HG02981 (cell line): ENCODE measurements around the gene ITPR1.
"Not testable (repeated sequence)": the region's sequence is repeated elsewhere in the genome, so short reads cannot be mapped to it uniquely, and the experiment has no call there.

Experiments
- ATAC-seq: cut with Tn5 transposase; IDR thresholded peaks from one replicate; pipeline ENCODE4 v1.9.1; 2021; ENCODE audit warnings: mild to moderate bottlenecking, moderate library complexity; ENCODE audit not compliant: unreplicated experiment

The ITPR1 gene

DNA sequence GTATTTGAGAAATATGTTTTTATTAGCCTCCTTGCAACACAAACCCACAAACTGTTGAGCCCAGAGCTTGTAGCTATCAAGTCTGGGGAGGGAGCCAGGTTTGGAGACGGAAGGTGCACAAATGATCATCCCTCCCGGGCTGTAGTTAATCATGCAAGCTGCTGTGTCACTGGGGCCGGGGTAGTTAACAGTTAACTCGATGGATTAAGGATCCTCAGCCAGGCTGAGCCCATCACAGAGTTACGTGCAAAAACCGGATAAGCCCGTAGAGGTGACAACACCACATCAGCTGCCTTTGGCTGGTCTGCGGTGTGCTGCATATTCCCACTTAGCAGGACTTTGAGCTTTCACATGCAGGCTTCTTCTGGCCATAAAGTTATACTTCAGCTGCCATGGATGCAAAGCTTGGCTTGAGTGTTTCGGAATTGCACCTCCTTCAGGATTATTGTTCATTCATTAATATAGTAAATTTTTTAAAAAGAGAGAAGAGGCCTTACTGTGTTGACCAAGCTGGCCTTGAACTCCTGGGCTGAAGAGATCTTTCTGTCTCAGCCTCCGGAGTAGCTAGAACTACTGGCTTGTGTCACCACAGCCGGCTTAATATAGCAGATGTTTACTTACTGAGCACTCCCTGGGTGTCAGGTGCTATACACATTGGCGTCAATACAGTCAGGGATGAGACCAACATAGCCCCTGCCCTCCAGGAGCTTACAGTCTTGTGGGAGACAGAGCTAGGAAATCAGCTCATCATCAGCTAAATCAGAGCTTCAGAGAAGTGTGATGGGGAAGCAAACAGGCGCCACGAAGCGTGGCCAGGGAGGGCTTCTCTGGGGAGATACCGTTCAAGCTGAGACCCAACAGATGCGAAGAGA, 259.3 kb downstream of the ITPR1 start:
- ATAC-seq = peak; percentile 33

DNA sequence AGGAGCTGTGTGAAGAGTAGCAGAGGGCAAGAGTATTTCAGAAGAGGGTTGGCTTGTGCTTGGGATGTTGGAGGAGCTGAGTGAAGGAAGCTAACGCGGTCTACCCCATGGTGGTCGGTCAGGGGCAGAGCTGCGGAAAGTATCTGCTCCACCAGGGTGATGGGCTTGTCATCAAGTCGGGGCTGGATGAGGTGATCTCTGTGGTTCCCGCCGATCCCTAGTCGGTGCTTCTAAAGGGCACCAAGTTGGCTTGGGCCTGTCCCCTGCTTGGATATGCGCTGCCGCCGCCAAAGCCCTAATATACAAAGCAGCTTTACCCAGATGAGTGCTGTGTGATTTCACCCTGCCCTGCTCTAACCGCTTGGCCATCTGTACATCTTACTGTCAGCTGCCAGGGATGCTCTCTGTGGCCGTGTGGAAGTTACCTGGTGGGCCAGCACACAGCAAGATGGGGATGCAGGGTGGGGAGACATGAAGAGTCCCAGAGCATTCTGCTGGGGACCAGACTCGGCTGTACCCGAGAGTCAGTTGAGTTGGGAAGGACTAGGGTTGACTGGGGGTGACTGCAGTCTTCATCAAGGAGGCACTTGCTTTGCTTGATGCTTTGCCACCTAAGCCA, 260.0 kb downstream of the ITPR1 start:
- no peak for ATAC-seq

GRCh38 chr3:4754180-4755086, 261.3 kb downstream of the ITPR1 start:
- ATAC-seq = peak; percentile 56

DNA sequence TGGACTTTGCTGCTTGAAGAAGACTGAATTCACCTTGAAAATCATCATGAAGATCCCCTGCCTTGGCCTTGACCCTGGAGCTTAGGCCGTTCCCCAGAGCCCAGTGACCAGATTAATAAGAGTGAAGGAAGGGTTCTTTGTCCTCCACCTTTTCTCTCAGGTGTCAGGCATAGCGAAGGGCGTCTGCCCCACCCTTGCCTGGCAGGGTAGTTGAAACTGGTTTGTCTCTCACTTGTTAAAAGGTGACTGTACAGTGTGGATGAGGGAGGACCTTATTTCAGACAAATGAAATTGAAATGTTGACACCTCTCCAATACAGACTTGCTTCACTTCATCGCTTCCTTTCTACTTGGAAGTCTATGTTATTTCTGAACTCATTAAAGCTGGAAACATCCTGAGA, 262.4 kb downstream of the ITPR1 start:
- ATAC-seq = no peak

GRCh38 chr3:4756057-4756775, 263.1 kb downstream of the ITPR1 start:
- no peak for ATAC-seq

DNA sequence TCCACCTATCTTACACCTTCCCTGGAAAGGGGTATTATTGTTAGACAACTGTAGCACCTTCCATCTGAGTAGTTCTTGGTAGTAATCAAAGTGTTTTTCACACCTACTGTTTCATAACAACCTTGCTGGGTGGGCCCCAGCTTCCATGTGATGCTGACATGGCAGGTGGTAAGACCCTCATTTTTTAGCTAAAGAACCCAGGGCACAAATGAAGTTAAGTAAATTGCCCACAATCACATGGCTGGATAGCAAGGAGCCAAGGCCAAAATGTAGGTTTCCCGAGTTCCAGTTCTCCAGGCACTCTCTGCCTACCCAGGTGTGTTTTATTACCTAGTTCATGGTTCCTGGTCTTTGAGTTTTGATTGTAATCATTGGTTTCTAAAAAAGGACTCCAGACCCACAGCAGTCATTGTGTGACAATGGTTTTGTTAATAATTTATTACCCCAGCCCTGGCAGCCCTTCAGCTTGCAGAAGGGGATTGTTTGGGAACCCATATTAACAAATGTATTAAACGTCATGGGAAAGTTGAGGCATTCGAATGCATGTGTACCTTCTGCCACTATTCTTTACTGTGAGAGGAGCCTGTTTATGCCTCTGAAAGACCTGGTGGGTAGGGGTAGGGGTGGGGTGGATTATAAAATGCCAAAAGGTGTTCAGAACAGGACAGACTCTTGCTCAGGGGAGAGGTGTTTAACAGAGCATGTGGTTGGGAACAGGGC, 263.9 kb downstream of the ITPR1 start:
- peak; percentile 41 for ATAC-seq

DNA sequence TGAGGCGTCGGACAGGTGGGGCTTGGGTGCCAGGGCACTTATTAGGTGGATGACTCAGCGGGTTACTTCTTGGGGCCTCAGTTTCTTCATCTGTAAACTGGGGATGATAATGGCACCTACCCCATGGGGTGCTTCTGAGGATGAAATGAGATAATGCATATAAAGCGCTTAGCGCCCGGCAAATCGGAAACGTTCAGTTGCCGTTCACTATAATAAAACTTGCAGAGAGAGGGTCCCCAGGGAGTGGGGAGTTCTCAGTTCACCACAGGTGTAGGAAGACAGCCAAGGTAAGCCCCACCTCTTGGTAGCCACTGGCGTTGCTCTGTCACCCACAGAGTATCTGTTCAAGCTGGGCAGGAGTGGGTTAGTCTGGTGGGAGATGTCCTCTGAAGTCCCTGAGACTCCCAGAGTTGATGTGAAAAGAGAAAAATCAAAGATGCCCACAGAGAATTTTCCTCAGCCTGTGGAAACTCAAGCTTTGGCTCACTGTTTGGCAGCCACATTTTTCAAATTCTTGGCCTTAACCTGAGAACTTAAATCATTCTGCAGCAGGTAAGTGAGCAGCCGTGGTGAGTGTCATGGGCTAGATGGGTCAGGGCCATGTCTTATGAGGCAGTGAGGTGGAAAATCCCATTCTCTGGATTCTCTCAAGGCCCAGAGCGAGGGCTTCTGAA, 264.6 kb downstream of the ITPR1 start:
- ATAC-seq = no peak

GRCh38 chr3:4758249-4758860, 265.2 kb downstream of the ITPR1 start:
- no peak for ATAC-seq

- ATAC-seq = no peak
Measured at GRCh38 chr3:4758957-4759656, 266.0 kb downstream of the ITPR1 start.

- ATAC-seq = no peak
Measured at GRCh38 chr3:4759689-4760312, 266.7 kb downstream of the ITPR1 start.

GRCh38 chr3:4761759-4762158, 268.6 kb downstream of the ITPR1 start:
- no peak for ATAC-seq

DNA sequence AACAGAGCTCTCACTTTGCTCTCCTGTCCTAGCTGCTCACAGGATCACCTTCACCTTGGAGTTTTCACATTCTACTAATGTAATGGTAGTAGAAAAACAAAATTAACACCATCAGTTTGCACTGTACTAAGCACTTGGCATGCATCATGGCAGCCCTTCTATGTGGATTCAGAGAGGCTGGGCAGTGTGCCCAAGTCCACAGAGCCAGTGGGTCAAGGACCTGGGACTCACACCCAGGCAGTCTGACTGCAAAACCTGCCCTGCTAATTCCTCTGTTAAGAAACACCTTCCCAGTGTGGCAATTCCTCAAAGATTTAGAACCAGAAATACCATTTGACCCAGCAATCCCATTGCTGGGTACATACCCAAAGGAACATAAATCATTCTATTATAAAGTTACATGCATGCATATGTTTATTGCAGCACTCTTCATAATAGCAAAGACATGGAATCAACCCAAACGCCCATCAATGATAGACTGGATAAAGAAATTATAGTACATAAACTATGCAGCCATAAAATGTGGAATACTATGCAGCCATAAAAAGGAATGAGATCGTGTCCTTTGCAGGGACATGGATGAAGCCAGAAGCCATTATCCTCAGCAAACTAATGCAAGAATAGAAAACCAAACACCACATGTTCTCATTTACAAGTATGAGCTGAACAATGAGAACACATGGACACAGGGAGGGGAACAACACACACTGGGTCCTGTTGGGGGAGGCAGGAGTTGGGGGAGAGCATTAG, 269.5 kb downstream of the ITPR1 start:
- not testable (repeated sequence) for ATAC-seq

DNA sequence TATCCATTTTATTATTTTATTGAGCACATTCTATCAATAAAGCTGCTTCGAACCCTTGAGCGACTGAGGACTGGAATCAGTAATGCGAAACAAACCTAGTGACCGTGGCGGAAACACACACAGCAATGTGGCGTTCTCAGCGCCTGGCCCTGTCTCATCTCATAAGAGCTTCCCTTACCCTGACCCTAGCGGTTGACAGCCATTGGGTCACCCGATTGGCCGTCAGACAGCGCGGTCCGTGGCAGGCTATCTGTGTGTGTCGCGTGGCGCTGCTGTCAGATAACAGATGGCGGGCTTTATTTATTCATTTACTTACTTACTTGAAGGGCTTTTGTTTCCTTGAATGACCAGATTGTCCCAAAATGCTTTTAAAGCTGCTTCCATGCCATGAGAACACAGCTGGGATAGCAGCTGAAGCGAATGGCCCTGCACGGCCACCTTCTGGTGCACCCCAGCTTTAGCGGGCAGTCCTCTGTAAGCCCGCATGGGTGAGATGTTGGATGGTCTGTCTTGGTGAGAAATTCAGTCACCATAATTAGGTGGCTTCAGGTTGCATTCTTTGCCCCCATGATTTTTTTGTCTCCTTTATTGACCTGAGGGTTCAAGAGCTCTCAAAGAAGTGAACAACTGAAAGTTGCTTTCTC, 270.6 kb downstream of the ITPR1 start:
- ATAC-seq = no peak

- ATAC-seq = no peak
Measured at GRCh38 chr3:4765212-4765611, 272.1 kb downstream of the ITPR1 start.

DNA sequence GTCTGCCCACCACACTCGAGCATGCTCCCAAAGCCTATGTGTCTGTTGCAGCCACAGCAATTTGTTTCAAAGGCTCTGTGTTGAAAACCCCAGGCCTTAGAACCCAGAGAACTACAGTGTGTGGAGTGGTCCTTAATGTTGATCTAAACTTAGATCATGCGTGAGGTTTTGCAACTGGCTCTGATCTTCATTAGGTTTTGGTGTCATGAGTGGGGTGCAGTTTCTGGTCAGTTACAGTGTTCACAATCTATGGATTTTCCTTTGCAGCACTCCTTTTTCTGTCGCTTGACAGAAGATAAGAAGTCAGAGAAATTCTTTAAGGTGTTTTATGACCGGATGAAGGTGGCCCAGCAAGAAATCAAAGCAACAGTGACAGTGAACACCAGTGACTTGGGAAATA, 273.1 kb downstream of the ITPR1 start:
- ATAC-seq = no peak

DNA sequence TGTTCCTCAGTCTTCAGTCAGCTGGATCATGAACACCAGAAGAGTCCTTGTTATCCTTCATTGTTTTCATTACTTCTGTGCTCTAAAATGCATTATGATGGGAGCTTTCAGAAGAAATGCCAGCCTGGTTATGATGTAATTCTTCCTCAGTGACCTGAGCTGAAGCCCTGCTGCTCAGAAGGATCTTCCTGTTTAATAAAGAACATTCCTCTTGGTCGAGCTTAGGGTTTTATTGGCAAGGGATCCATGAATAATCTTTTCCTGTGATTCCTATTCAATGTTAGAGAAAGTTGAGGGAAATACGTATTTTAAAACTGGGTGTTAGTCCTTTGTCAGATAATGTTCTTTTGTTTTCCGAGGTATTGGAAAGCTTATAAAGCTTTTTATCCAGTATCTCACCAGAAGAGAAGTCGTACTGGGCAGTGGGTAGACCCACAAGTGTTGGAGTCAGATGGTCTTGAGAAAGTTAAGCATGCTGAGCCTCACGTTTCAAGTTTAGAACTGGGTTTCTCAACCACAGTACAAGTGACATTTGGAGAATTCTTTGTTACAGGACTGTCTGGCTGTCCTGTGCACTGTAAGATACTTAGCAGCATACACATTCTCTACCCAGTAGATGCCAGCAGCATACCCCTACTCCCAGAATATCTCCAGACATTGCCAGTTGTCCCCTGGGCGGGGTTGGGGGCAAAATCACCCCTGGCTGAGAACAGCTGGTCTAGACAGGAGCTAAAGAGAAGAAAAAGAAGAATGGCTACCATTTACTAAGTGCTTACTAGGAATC, 273.8 kb downstream of the ITPR1 start:
- ATAC-seq = no peak
